ACC112 (cell line): ENCODE results near the gene RTKN.
"Not testable (repeated sequence)": the region's sequence is repeated elsewhere in the genome, so short reads cannot be mapped to it uniquely, and the experiment has no call there.

Experiments used
- H2AFZ ChIP-seq: fragments of 200-600 bp; sonication (generic); one replicate; pipeline ENCODE4 v1.6.0; 2017; ENCODE audit warnings: antibody characterized with exemption, low read length; ENCODE audit not compliant: unreplicated experiment
- H3K27ac ChIP-seq: fragments of 200-600 bp; sonication (generic); 2 replicates; pipeline ENCODE4 v1.5.1; 2014; ENCODE audit warnings: low read depth, mild to moderate bottlenecking, antibody characterized with exemption, low read length, moderate library complexity
- H3K27me3 ChIP-seq: fragments of 200-600 bp; sonication (generic); 2 replicates; pipeline ENCODE4 v1.6.1; 2014; ENCODE audit warnings: mild to moderate bottlenecking, antibody characterized with exemption, low read length, moderate library complexity, mixed read lengths; ENCODE audit not compliant: insufficient read depth
- H3K36me3 ChIP-seq: fragments of 200-600 bp; sonication (generic); 2 replicates; pipeline ENCODE4 v1.6.1; 2016; ENCODE audit warnings: mild to moderate bottlenecking, antibody characterized with exemption, low read length, moderate library complexity, mixed read lengths; ENCODE audit not compliant: insufficient read depth
- H3K4me1 ChIP-seq: fragments of 200-600 bp; sonication (generic); one replicate; pipeline ENCODE4 v1.6.1; 2016; ENCODE audit warnings: low read length, mixed read lengths; ENCODE audit not compliant: insufficient read depth, unreplicated experiment, control insufficient read depth
- H3K4me3 ChIP-seq: fragments of 200-600 bp; sonication (generic); 2 replicates; pipeline ENCODE4 v1.5.1; 2014; ENCODE audit warnings: mild to moderate bottlenecking, low read depth, low read length
- H3K79me2 ChIP-seq: fragments of 200-600 bp; sonication (generic); one replicate; pipeline ENCODE4 v1.6.0; 2016; ENCODE audit warnings: low read length; ENCODE audit not compliant: control insufficient read depth, unreplicated experiment, insufficient read depth

Gene RTKN

GRCh38 chr2:74444498-74445318 lies 3.0 kb upstream of the RTKN start:
- Histone ChIP-seq H3K4me1 (peaks cover 18% of the 10 kb centered on the region), H3K36me3 (no peaks in the 10 kb centered on the region), H2AFZ (no peak overlapping the region), H3K79me2 (peaks cover under 1% of the 10 kb centered on the region), H3K27me3 (peaks cover 17% of the 10 kb centered on the region), H3K27ac (no peak overlapping the region), H3K4me3 (peak overlapping the region; percentile 1; the same call in 1 of the 2 replicates)

- not testable (repeated sequence) for H3K27ac ChIP-seq, H2AFZ ChIP-seq, H3K36me3 ChIP-seq, H3K4me3 ChIP-seq
- H3K79me2 ChIP-seq: peaks cover 20% of the 10 kb centered on the region
- H3K4me1 ChIP-seq: peaks cover 34% of the 10 kb centered on the region
- H3K27me3 ChIP-seq: peaks cover 17% of the 10 kb centered on the region
Measured at GRCh38 chr2:74442483-74443297, 953 bp upstream of the RTKN start.

- peaks cover 20% of the 10 kb centered on the region for H3K79me2 ChIP-seq
- H3K4me1 ChIP-seq: peaks cover 44% of the 10 kb centered on the region
- H3K27ac ChIP-seq: no peak overlapping the region
- no peak overlapping the region; the same call in 1 of the 2 replicates for H3K4me3 ChIP-seq
- H2AFZ ChIP-seq: no peak overlapping the region
- H3K36me3 ChIP-seq: no peaks in the 10 kb centered on the region
- peaks cover 17% of the 10 kb centered on the region for H3K27me3 ChIP-seq
Measured at GRCh38 chr2:74441170-74441689, 507 bp downstream of the RTKN start.

GRCh38 chr2:74440378-74441169 lies 1.2 kb downstream of the RTKN start:
- peak overlapping the region; percentile 86 for H3K4me3 ChIP-seq
- peaks cover 44% of the 10 kb centered on the region for H3K4me1 ChIP-seq
- H3K27ac ChIP-seq: no peak overlapping the region
- peaks cover 17% of the 10 kb centered on the region for H3K27me3 ChIP-seq
- no peaks in the 10 kb centered on the region for H3K36me3 ChIP-seq
- H3K79me2 ChIP-seq: peaks cover 20% of the 10 kb centered on the region
- H2AFZ ChIP-seq: peak overlapping the region; percentile 87

- Histone ChIP-seq H3K27me3 (peaks cover 17% of the 10 kb centered on the region), H3K79me2 (peaks cover 20% of the 10 kb centered on the region), H3K4me3 (peak overlapping the region; percentile 86), H2AFZ (peak overlapping the region; percentile 87), H3K36me3 (no peaks in the 10 kb centered on the region), H3K4me1 (peaks cover 44% of the 10 kb centered on the region), H3K27ac (no peak overlapping the region)
Measured at GRCh38 chr2:74439803-74440377, 1.8 kb downstream of the RTKN start.

GRCh38 chr2:74439373-74439772 lies 2.4 kb downstream of the RTKN start:
- Histone ChIP-seq H3K27ac (no peak overlapping the region), H3K4me3 (peak overlapping the region; percentile 86), H2AFZ (no peak overlapping the region), H3K27me3 (peaks cover 17% of the 10 kb centered on the region), H3K79me2 (peaks cover 20% of the 10 kb centered on the region), H3K36me3 (no peaks in the 10 kb centered on the region), H3K4me1 (peaks cover 38% of the 10 kb centered on the region)

- H3K27me3 ChIP-seq: peaks cover 17% of the 10 kb centered on the region
- no peak overlapping the region for H3K27ac ChIP-seq
- no peak overlapping the region; the same call in 1 of the 2 replicates for H3K4me3 ChIP-seq
- H3K4me1 ChIP-seq: peaks cover 31% of the 10 kb centered on the region
- peaks cover 20% of the 10 kb centered on the region for H3K79me2 ChIP-seq
- no peaks in the 10 kb centered on the region for H3K36me3 ChIP-seq
- no peak overlapping the region for H2AFZ ChIP-seq
Measured at GRCh38 chr2:74438248-74438647, 3.5 kb downstream of the RTKN start.

- no peaks in the 10 kb centered on the region for H3K36me3 ChIP-seq
- H2AFZ ChIP-seq: no peak overlapping the region
- H3K27ac ChIP-seq: no peak overlapping the region
- H3K4me1 ChIP-seq: peaks cover 31% of the 10 kb centered on the region
- H3K79me2 ChIP-seq: peaks cover 20% of the 10 kb centered on the region
- no peak overlapping the region for H3K4me3 ChIP-seq
- peaks cover 14% of the 10 kb centered on the region for H3K27me3 ChIP-seq
Measured at GRCh38 chr2:74436848-74437695, 4.7 kb downstream of the RTKN start.

- H3K4me1 ChIP-seq: peaks cover 31% of the 10 kb centered on the region
- H3K4me3 ChIP-seq: no peak overlapping the region
- H3K79me2 ChIP-seq: peaks cover 20% of the 10 kb centered on the region
- H3K36me3 ChIP-seq: no peaks in the 10 kb centered on the region
- no peak overlapping the region for H3K27ac ChIP-seq
- no peak overlapping the region for H2AFZ ChIP-seq
- H3K27me3 ChIP-seq: peaks cover 6% of the 10 kb centered on the region; the same call in 1 of the 2 replicates
Measured at GRCh38 chr2:74436111-74436805, 5.5 kb downstream of the RTKN start.
